Testis (tissue), 2 donors: ENCODE data around the gene ARL6IP4.

Experiments used
- POLR2A ChIP-seq: fragments of 450-650 bp; IDR thresholded peaks from one replicate; pipeline ENCODE4 v1.6.1; 2017; ENCODE audit warnings: antibody characterized with exemption, mild to moderate bottlenecking, moderate library complexity
- TF ChIP-seq, protein P1 (sequence below), 3 experiments: fragments of 450-650 bp in 2 of 3; fragments of 200-600 bp in 1 of 3; sonication (generic) in 1 of 3; IDR thresholded peaks; one replicate each; pipeline ENCODE4 v1.5.1; 2016 to 2019; ENCODE audit warnings: antibody characterized with exemption in 3 of 3, mild to moderate bottlenecking in 2 of 3, moderate library complexity in 1 of 3

DNA sequence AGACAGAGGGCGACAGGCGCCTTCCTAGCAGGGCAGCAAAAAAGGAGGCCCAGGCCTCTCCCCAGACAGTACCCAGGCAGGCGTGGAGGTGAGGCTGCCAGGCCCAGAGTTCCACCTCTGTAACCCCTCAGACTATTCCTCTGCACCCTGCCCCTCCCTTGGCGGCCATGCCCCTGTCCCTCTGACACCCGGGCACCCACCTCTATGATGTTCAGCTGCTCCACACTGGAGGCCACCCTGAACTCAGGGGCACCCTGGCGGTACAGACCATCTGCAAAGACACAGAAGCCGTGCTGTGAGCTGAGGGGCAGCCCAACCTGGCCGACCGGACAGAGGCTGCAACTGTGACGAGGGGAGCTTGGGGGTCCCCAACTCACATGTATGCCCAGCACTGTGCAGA is 20.1 kb downstream of the ARL6IP4 start:
- TF ChIP-seq, protein P1, sequence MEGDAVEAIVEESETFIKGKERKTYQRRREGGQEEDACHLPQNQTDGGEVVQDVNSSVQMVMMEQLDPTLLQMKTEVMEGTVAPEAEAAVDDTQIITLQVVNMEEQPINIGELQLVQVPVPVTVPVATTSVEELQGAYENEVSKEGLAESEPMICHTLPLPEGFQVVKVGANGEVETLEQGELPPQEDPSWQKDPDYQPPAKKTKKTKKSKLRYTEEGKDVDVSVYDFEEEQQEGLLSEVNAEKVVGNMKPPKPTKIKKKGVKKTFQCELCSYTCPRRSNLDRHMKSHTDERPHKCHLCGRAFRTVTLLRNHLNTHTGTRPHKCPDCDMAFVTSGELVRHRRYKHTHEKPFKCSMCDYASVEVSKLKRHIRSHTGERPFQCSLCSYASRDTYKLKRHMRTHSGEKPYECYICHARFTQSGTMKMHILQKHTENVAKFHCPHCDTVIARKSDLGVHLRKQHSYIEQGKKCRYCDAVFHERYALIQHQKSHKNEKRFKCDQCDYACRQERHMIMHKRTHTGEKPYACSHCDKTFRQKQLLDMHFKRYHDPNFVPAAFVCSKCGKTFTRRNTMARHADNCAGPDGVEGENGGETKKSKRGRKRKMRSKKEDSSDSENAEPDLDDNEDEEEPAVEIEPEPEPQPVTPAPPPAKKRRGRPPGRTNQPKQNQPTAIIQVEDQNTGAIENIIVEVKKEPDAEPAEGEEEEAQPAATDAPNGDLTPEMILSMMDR (IDR thresholded peaks at IDR 0.05) = no peak
- TF ChIP-seq POLR2A = no peak
